Astrocyte (in vitro differentiated cells and primary cell): Measurements from ENCODE around the gene GNAI3. TPM values are rescaled to one million over a fixed set of nuclear protein-coding genes. Genes with fewer than 3 reads are reported as not detected.

Experiments
- DNase-seq: peaks from one replicate; pipeline ENCODE4 v3.0.0-alpha.2; 2010; ENCODE audit warnings: low read depth
- FAIRE-seq: peaks from 2 replicates; lab custom pipeline; 2011; peaks lifted over from hg19 to GRCh38; lab: Jason Lieb, UNC
- H2AFZ ChIP-seq: 2 replicates; pipeline ENCODE4 v1.6.0; 2012; ENCODE audit warnings: low read depth, low read length, inconsistent platforms
- H3K27ac ChIP-seq: 2 replicates; pipeline ENCODE4 v1.5.1; 2011; ENCODE audit warnings: low read depth, low read length, inconsistent platforms
- H3K27me3 ChIP-seq: 2 replicates; pipeline ENCODE4 v1.6.0; 2011; ENCODE audit warnings: low read length, inconsistent platforms; ENCODE audit not compliant: insufficient read depth
- H3K36me3 ChIP-seq: 2 replicates; pipeline ENCODE4 v1.5.1; 2011; ENCODE audit warnings: low read length, inconsistent platforms; ENCODE audit not compliant: insufficient read depth
- H3K4me1 ChIP-seq: 2 replicates; pipeline ENCODE4 v1.5.1; 2011; ENCODE audit warnings: low read length, inconsistent platforms; ENCODE audit not compliant: insufficient read depth
- H3K4me2 ChIP-seq: 2 replicates; pipeline ENCODE4 v1.6.0; 2012; ENCODE audit warnings: low read length, inconsistent platforms
- H3K4me3 ChIP-seq: 2 replicates; pipeline ENCODE4 v1.5.1; 2011; ENCODE audit warnings: low read depth, mild to moderate bottlenecking, low read length, inconsistent platforms; ENCODE audit not compliant: insufficient read depth
- H3K79me2 ChIP-seq: 2 replicates; pipeline ENCODE4 v1.6.0; 2012; ENCODE audit warnings: mild to moderate bottlenecking, low read length, inconsistent platforms; ENCODE audit not compliant: insufficient read depth
- H3K9ac ChIP-seq: 2 replicates; pipeline ENCODE4 v1.6.0; 2012; ENCODE audit warnings: mild to moderate bottlenecking, low read length, inconsistent platforms
- H3K9me3 ChIP-seq: 2 replicates; pipeline ENCODE4 v1.5.1; 2012; ENCODE audit warnings: low read depth, mild to moderate bottlenecking, low read length, inconsistent platforms; ENCODE audit not compliant: insufficient read depth
- H4K20me1 ChIP-seq: 2 replicates; pipeline ENCODE4 v1.6.0; 2012; ENCODE audit warnings: low read length, inconsistent platforms; ENCODE audit not compliant: insufficient read depth
- H3K27ac Mint-ChIP-seq: one replicate; pipeline ENCODE4 v1.8.0; 2021; ENCODE audit warnings: mild to moderate bottlenecking, mixed read lengths; ENCODE audit not compliant: unreplicated experiment
- H3K27me3 Mint-ChIP-seq: one replicate; pipeline ENCODE4 v1.8.0; 2021; ENCODE audit warnings: low read depth, mixed read lengths; ENCODE audit not compliant: unreplicated experiment
- H3K36me3 Mint-ChIP-seq: one replicate; pipeline ENCODE4 v1.8.0; 2021; ENCODE audit warnings: low read depth, mixed read lengths; ENCODE audit not compliant: unreplicated experiment
- H3K4me1 Mint-ChIP-seq: one replicate; pipeline ENCODE4 v1.8.0; 2021; ENCODE audit warnings: low read depth, mixed read lengths; ENCODE audit not compliant: unreplicated experiment
- H3K4me3 Mint-ChIP-seq: one replicate; pipeline ENCODE4 v1.8.0; 2021; ENCODE audit warnings: mild to moderate bottlenecking, moderate library complexity, mixed read lengths; ENCODE audit not compliant: unreplicated experiment
- H3K9me3 Mint-ChIP-seq: one replicate; pipeline ENCODE4 v1.8.0; 2021; ENCODE audit warnings: mild to moderate bottlenecking, mixed read lengths; ENCODE audit not compliant: unreplicated experiment
- CTCF ChIP-seq: IDR thresholded peaks from 2 replicates; pipeline ENCODE4 v1.5.1; 2011; ENCODE audit warnings: low read depth, mild to moderate bottlenecking, inconsistent platforms, low read length, moderate library complexity; ENCODE audit not compliant: insufficient read depth
- EZH2 ChIP-seq: IDR thresholded peaks from 2 replicates; pipeline ENCODE4 v1.6.1; 2012; ENCODE audit warnings: mild to moderate bottlenecking, low read length, inconsistent platforms; ENCODE audit not compliant: insufficient read depth
- total RNA-seq: library from RNA; stranded (reverse); gene quantifications from 2 replicates; pipeline ENCODE4 v1.2.1, GENCODE V29; 2021

GNAI3 gene
- total RNA-seq, 1 donor from 2014 or later: 16.1 TPM

GRCh38 chr1:109650609-109651008 lies 102.2 kb downstream of the GNAI3 start:
- Mint-ChIP-seq H3K4me1 (no peaks in the 10 kb centered on the region), H3K36me3 (no peaks in the 10 kb centered on the region), H3K4me3 (no peak overlapping the region), H3K27me3 (peaks cover 44% of the 10 kb centered on the region), H3K27ac (no peak overlapping the region), H3K9me3 (no peaks in the 10 kb centered on the region)
- Histone ChIP-seq H3K9me3 (no peaks in the 10 kb centered on the region), H3K4me2 (peak overlapping the region; percentile 61), H4K20me1 (no peaks in the 10 kb centered on the region), H3K27me3 (peaks cover 5% of the 10 kb centered on the region), H3K27ac (no peak overlapping the region), H3K4me1 (peaks cover 14% of the 10 kb centered on the region), H2AFZ (no peak overlapping the region), H3K36me3 (no peaks in the 10 kb centered on the region), H3K4me3 (no peak overlapping the region), H3K79me2 (no peaks in the 10 kb centered on the region), H3K9ac (no peak overlapping the region)
- DNase-seq (peak; percentile 36), FAIRE-seq (no peak)
- TF ChIP-seq CTCF (no peak), EZH2 (no peak)

GRCh38 chr1:109652402-109652801 lies 104.0 kb downstream of the GNAI3 start:
- Histone ChIP-seq H3K4me1 (peaks cover 16% of the 10 kb centered on the region), H4K20me1 (no peaks in the 10 kb centered on the region), H2AFZ (no peak overlapping the region), H3K4me2 (no peak overlapping the region), H3K27me3 (peaks cover 5% of the 10 kb centered on the region), H3K79me2 (no peaks in the 10 kb centered on the region), H3K4me3 (no peak overlapping the region), H3K27ac (no peak overlapping the region), H3K9me3 (no peaks in the 10 kb centered on the region), H3K9ac (no peak overlapping the region), H3K36me3 (no peaks in the 10 kb centered on the region)
- H3K27me3 Mint-ChIP-seq: peaks cover 47% of the 10 kb centered on the region
- no peaks in the 10 kb centered on the region for H3K9me3 Mint-ChIP-seq
- H3K4me3 Mint-ChIP-seq: no peak overlapping the region
- H3K36me3 Mint-ChIP-seq: no peaks in the 10 kb centered on the region
- no peak overlapping the region for H3K27ac Mint-ChIP-seq
- TF ChIP-seq EZH2: no peak
- no peak for DNase-seq
- no peak for FAIRE-seq
- H3K4me1 Mint-ChIP-seq: no peaks in the 10 kb centered on the region

- Histone ChIP-seq H3K36me3 (no peaks in the 10 kb centered on the region), H3K9ac (no peak overlapping the region), H3K27me3 (peaks cover 5% of the 10 kb centered on the region), H2AFZ (no peak overlapping the region), H3K9me3 (no peaks in the 10 kb centered on the region), H3K4me2 (no peak overlapping the region), H3K79me2 (no peaks in the 10 kb centered on the region), H3K27ac (no peak overlapping the region), H4K20me1 (no peaks in the 10 kb centered on the region), H3K4me3 (no peak overlapping the region), H3K4me1 (peaks cover 16% of the 10 kb centered on the region)
- no peaks in the 10 kb centered on the region for H3K9me3 Mint-ChIP-seq
- peaks cover 2% of the 10 kb centered on the region for H3K4me1 Mint-ChIP-seq
- peaks cover 47% of the 10 kb centered on the region for H3K27me3 Mint-ChIP-seq
- TF ChIP-seq EZH2 (no peak), CTCF (no peak)
- H3K4me3 Mint-ChIP-seq: no peak overlapping the region
- FAIRE-seq (no peak), DNase-seq (no peak)
- H3K27ac Mint-ChIP-seq: no peak overlapping the region
- H3K36me3 Mint-ChIP-seq: no peaks in the 10 kb centered on the region
Measured at GRCh38 chr1:109653306-109653705, 104.9 kb downstream of the GNAI3 start.
